Measurements from ENCODE around the gene MED12L.

DNA sequence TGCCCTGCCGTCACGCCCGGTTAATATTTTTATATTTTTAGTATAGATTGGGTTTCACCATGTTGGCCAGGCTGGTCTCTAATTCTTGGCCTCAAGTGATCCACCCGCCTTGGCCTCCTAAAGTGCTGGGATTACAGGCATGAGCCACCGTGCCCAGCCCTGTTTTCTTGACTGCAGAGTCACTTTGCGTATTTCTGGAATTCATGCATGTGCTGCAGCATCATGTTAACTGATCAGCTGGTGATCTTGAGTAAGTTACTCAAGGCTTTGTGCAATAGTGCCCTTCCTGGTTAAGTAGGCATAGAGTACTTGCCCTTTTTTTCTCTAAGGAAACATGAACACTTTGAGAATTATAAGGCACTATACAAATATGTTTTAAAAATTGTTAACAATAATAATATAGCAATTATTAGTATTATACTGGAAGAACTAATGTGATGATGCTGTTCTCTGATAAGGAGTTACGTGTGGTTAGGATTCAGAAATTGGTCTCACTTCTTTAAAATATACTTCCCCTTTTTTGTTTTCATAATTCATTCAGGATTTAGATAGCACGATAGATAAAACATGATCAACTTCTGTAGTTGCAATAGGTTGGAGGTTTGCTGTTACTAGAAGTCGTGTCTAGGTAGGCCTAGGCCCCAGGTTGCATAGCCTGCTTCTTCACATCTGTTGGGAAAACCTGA, 83.9 kb downstream of the MED12L start:
- no peak for TF ChIP-seq SUZ12 (IDR thresholded peaks at IDR 0.05; ENCODE audit: unreplicated experiment)
- TF ChIP-seq, protein P1, sequence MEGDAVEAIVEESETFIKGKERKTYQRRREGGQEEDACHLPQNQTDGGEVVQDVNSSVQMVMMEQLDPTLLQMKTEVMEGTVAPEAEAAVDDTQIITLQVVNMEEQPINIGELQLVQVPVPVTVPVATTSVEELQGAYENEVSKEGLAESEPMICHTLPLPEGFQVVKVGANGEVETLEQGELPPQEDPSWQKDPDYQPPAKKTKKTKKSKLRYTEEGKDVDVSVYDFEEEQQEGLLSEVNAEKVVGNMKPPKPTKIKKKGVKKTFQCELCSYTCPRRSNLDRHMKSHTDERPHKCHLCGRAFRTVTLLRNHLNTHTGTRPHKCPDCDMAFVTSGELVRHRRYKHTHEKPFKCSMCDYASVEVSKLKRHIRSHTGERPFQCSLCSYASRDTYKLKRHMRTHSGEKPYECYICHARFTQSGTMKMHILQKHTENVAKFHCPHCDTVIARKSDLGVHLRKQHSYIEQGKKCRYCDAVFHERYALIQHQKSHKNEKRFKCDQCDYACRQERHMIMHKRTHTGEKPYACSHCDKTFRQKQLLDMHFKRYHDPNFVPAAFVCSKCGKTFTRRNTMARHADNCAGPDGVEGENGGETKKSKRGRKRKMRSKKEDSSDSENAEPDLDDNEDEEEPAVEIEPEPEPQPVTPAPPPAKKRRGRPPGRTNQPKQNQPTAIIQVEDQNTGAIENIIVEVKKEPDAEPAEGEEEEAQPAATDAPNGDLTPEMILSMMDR (IDR thresholded peaks at IDR 0.05 in 2 of 3, conservative IDR thresholded peaks at IDR 0.05 in 1 of 3; ENCODE audit: control insufficient read depth in 2 of 3, extremely low read depth in 1 of 3, insufficient read depth in 1 of 3, low read depth in 3 of 3, low read length in 3 of 3) = no peak
- no peak for TF ChIP-seq POLR2AphosphoS5 (IDR thresholded peaks at IDR 0.05; ENCODE audit: low read length)
- no peak for TF ChIP-seq POLR2A (IDR thresholded peaks at IDR 0.05; ENCODE audit: low read depth, low read length)
- TF ChIP-seq, protein P2, sequence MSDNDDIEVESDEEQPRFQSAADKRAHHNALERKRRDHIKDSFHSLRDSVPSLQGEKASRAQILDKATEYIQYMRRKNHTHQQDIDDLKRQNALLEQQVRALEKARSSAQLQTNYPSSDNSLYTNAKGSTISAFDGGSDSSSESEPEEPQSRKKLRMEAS (IDR thresholded peaks at IDR 0.05; ENCODE audit: low read depth, low read length) = no peak
- no peak for TF ChIP-seq GABPA (IDR thresholded peaks at IDR 0.05; ENCODE audit: low read depth)
- TF ChIP-seq RCOR1 (conservative IDR thresholded peaks at IDR 0.05; ENCODE audit: low read depth, low read length) = no peak

All from GM12878 (cell line).